HepG2 (cell line): Measurements from ENCODE around the gene C5. TPM values are rescaled to one million over a fixed set of nuclear protein-coding genes. Genes with fewer than 3 reads are reported as not detected.

Source experiments
- ATAC-seq: fragments of 200-7000 bp; cut with Tn5 transposase; 3 replicates; pipeline ENCODE4 v1.9.1; 2020; ENCODE audit warnings: mild to moderate bottlenecking, moderate library complexity
- BruUV-seq: library from RNA; stranded (reverse); fragments of 400-500 nt; replicated peaks from 2 replicates; lab custom pipeline; 2021; lab: Mats Ljungman, UMichigan
- CTCF ChIA-PET: fragments of 300-600 bp; formaldehyde crosslinking; extraction: SDS; loops from one replicate; lab custom pipeline; 2021; ENCODE audit warnings: low total read pairs, inconsistent platforms, low intra/inter-chr PET ratio; lab: Yijun Ruan, JAX
- POLR2A ChIA-PET: fragments of 350-600 bp; sonication (Branson Sonifier 250); formaldehyde crosslinking; loops from one replicate; lab custom pipeline; 2020; ENCODE audit warnings: antibody characterized with exemption, inconsistent platforms; lab: Yijun Ruan, JAX
- DNase-seq: peaks from one replicate; pipeline ENCODE4 v3.0.0-alpha.2; 2015; ENCODE audit warnings: low spot score
- FAIRE-seq: peaks from 3 replicates; lab custom pipeline; 2011; peaks lifted over from hg19 to GRCh38; lab: Jason Lieb, UNC
- H2AFZ ChIP-seq: one replicate; pipeline ENCODE4 v1.6.1; 2011; ENCODE audit warnings: low read length, inconsistent platforms
- H3K27ac ChIP-seq: fragments of 300-600 bp; 3 replicates; pipeline ENCODE4 v1.8.0; 2011; ENCODE audit warnings: mixed run types, mild to moderate bottlenecking, mixed read lengths, low read length, inconsistent platforms; ENCODE audit not compliant: insufficient read depth; ENCODE audit errors: extremely low read length
- H3K27me3 ChIP-seq, 2 experiments: fragments of 200-600 bp in 1 of 2; 2 replicates in 1 of 2; 3 replicates in 1 of 2; pipeline versions ENCODE4 v1.6.0 to v1.8.0; 2011; ENCODE audit warnings: low read length in 2 of 2, mild to moderate bottlenecking in 2 of 2, moderate library complexity in 2 of 2, inconsistent platforms in 1 of 2; ENCODE audit not compliant: insufficient read depth in 2 of 2, control insufficient read depth in 1 of 2
- H3K36me3 ChIP-seq, 2 experiments: fragments of 200-600 bp in 1 of 2; replicated peaks in 1 of 2; 2 replicates in 1 of 2; 3 replicates in 1 of 2; pipeline versions ENCODE4 v1.5.1 to v1.8.0; 2011; ENCODE audit warnings: low read length in 2 of 2, inconsistent platforms in 1 of 2; ENCODE audit not compliant: insufficient read depth in 2 of 2, control insufficient read depth in 1 of 2
- H3K4me1 ChIP-seq: 2 replicates; pipeline ENCODE4 v1.5.1; 2012; ENCODE audit warnings: low read length, inconsistent platforms; ENCODE audit not compliant: insufficient read depth
- H3K4me2 ChIP-seq: 2 replicates; pipeline ENCODE4 v1.6.0; 2011; ENCODE audit warnings: low read depth, low read length, inconsistent platforms
- H3K4me3 ChIP-seq, 3 experiments: fragments of 200-600 bp in 1 of 3; sonication (generic), shearing (Covaris generic) in 1 of 3; replicated peaks in 1 of 3; 2 replicates each; pipeline ENCODE4 v1.5.1; 2011 to 2016; ENCODE audit warnings: low read length in 3 of 3, inconsistent platforms in 2 of 3, low read depth in 2 of 3, mild to moderate bottlenecking in 2 of 3, control low read depth in 1 of 3, mixed read lengths in 1 of 3; ENCODE audit not compliant: insufficient read depth in 1 of 3
- H3K79me2 ChIP-seq: one replicate; pipeline ENCODE4 v1.6.1; 2011; ENCODE audit warnings: low read length, inconsistent platforms; ENCODE audit not compliant: insufficient read depth
- H3K9ac ChIP-seq: 2 replicates; pipeline ENCODE4 v1.6.0; 2011; ENCODE audit warnings: mild to moderate bottlenecking, low read depth, low read length, inconsistent platforms; ENCODE audit not compliant: insufficient read depth
- H3K9me3 ChIP-seq: 2 replicates; pipeline ENCODE4 v1.5.1; 2012; ENCODE audit warnings: mild to moderate bottlenecking, low read length
- H4K20me1 ChIP-seq: 2 replicates; pipeline ENCODE4 v1.6.0; 2011; ENCODE audit warnings: inconsistent platforms, mild to moderate bottlenecking, low read length, moderate library complexity; ENCODE audit not compliant: insufficient read depth
- ADNP ChIP-seq: sonication (generic); formaldehyde crosslinking; IDR thresholded peaks from 2 replicates; pipeline ENCODE4 v1.4.0; 2020; ENCODE audit warnings: missing genetic modification reagents
- GABPA ChIP-seq, 2 experiments: IDR thresholded peaks; 2 replicates each; pipeline ENCODE4 v1.6.1; 2011 to 2016; ENCODE audit warnings: low read depth in 2 of 2, low read length in 1 of 2, missing biosample characterization in 1 of 2, missing genetic modification characterization in 1 of 2
- HCFC1 ChIP-seq: fragments of 150-350 bp; IDR thresholded peaks from 2 replicates; pipeline ENCODE4 v1.6.1; 2014; ENCODE audit warnings: low read depth, low read length
- HES4 ChIP-seq: sonication (generic); formaldehyde crosslinking; IDR thresholded peaks from 2 replicates; pipeline ENCODE4 v1.9.0; 2021; ENCODE audit warnings: mild to moderate bottlenecking, missing genetic modification reagents, borderline replicate concordance
- MAZ ChIP-seq, 2 experiments: sonication (generic) in 1 of 2; formaldehyde crosslinking in 1 of 2; IDR thresholded peaks; 2 replicates each; pipeline versions ENCODE4 v1.5.0 to v1.6.1; 2012 to 2020; ENCODE audit warnings: low read depth in 2 of 2, mild to moderate bottlenecking in 2 of 2, borderline replicate concordance in 1 of 2, improper control_type of control experiment in 1 of 2, low read length in 1 of 2, missing genetic modification reagents in 1 of 2, moderate library complexity in 1 of 2
- NCOA1 ChIP-seq: sonication (generic); formaldehyde crosslinking; IDR thresholded peaks from 2 replicates; pipeline ENCODE4 v1.9.0; 2021; ENCODE audit warnings: missing genetic modification reagents
- PLRG1 ChIP-seq: fragments of 450-650 bp; conservative IDR thresholded peaks from 2 replicates; pipeline ENCODE4 v1.6.1; 2016
- POLR2A ChIP-seq, 2 experiments: IDR thresholded peaks; 2 replicates each; pipeline ENCODE4 v1.6.1; 2011; ENCODE audit warnings: low read depth in 2 of 2, low read length in 2 of 2, mild to moderate bottlenecking in 1 of 2, moderate library complexity in 1 of 2; ENCODE audit not compliant: insufficient read depth in 1 of 2
- RNF2 ChIP-seq: fragments of 450-650 bp; conservative IDR thresholded peaks from 2 replicates; pipeline ENCODE4 v1.6.1; 2016; ENCODE audit warnings: low read depth
- SIN3B ChIP-seq: fragments of 150-350 bp; IDR thresholded peaks from 2 replicates; pipeline ENCODE4 v1.6.1; 2014; ENCODE audit warnings: low read length
- SRSF4 ChIP-seq: fragments of 200-400 bp; formaldehyde crosslinking; IDR thresholded peaks from one replicate; pipeline ENCODE4 v1.6.1; 2018; ENCODE audit warnings: mild to moderate bottlenecking, low read depth, low read length, moderate library complexity; ENCODE audit not compliant: poor library complexity, severe bottlenecking
- ZNF207 ChIP-seq: fragments of 450-650 bp; IDR thresholded peaks from 2 replicates; pipeline ENCODE4 v1.6.1; 2016; ENCODE audit warnings: antibody characterized with exemption, borderline replicate concordance
- ZNF256 ChIP-seq: sonication (generic); formaldehyde crosslinking; conservative IDR thresholded peaks from 2 replicates; pipeline ENCODE4 v1.4.0; 2020; ENCODE audit warnings: missing genetic modification reagents
- ZNF484 ChIP-seq: sonication (generic); formaldehyde crosslinking; IDR thresholded peaks from 2 replicates; pipeline ENCODE4 v1.5.1; 2020; ENCODE audit warnings: mild to moderate bottlenecking, low read depth, missing genetic modification reagents, borderline replicate concordance
- ZNF576 ChIP-seq: sonication (generic); formaldehyde crosslinking; IDR thresholded peaks from 2 replicates; pipeline ENCODE4 v1.4.0; 2020; ENCODE audit warnings: mild to moderate bottlenecking, missing genetic modification reagents
- ZNF737 ChIP-seq: sonication (generic); formaldehyde crosslinking; IDR thresholded peaks from 2 replicates; pipeline ENCODE4 v1.5.0; 2020; ENCODE audit warnings: missing genetic modification reagents, mild to moderate bottlenecking, borderline replicate concordance
- ZNF816 ChIP-seq: sonication (generic); formaldehyde crosslinking; IDR thresholded peaks from 2 replicates; pipeline ENCODE4 v1.8.0; 2022; ENCODE audit warnings: missing genetic modification reagents, mild to moderate bottlenecking, borderline replicate concordance
- WGBS: methylation state at CpG from one replicate; pipeline ENCODE4 v1.1.6; 2017; ENCODE audit warnings: low lambda C conversion rate; 5-methylcytosine and 5-hydroxymethylcytosine counted together
- in situ Hi-C: cut with HindIII; loops from 2 replicates; pipeline ENCODE4 v1.10.0; 2017; ENCODE audit warnings: low pct_unique_long_range_greater_than_20kb; ENCODE audit not compliant: extremely low pct_ligation_motif_present
- intact Hi-C: fragments of 100-400 bp; cut with micrococcal nuclease; formaldehyde crosslinking; loops from one replicate; pipeline ENCODE4 v1.10.0; 2022; ENCODE audit not compliant: unreplicated experiment
- polyA plus RNA-seq, 8 experiments: library from polyadenylated mRNA; depleted of rRNA in 3 of 8; stranded (reverse) in 7 of 8; unstranded in 1 of 8; fragments of >200 nt; fragmentation: Illumina TruSeq in 4 of 8; extraction: Trizol in 4 of 8; gene quantifications; 2 replicates each; pipeline versions ENCODE4 v1.2.1 to v1.2.3, GENCODE V29; 2011 to 2016; ENCODE audit warnings: low read depth in 4 of 8, missing spikeins in 1 of 8, mixed read lengths in 1 of 8; ENCODE audit not compliant: insufficient read depth in 1 of 8
- total RNA-seq, 5 experiments: library from RNA; depleted of rRNA; stranded (reverse); fragments of >200 nt; fragmentation: Illumina TruSeq; extraction: Trizol; gene quantifications; 2 replicates each; pipeline ENCODE4 v1.2.3, GENCODE V29; 2016; ENCODE audit warnings: low read depth in 1 of 5
- TF ChIP-seq, protein P1 (sequence below): fragments of 450-650 bp; IDR thresholded peaks from 2 replicates; pipeline ENCODE4 v1.6.1; 2016
- TF ChIP-seq, protein P2 (sequence below): sonication (generic); formaldehyde crosslinking; conservative IDR thresholded peaks from 2 replicates; pipeline ENCODE4 v1.8.0; 2022; ENCODE audit warnings: missing genetic modification reagents

The C5 gene
- total and polyA plus RNA-seq, 2 of the 13 experiments (the other 11 are each of a cell fraction or from before 2014, with no cell fraction given): 57.6 to 192 TPM

GRCh38 chr9:120905315-120906164, 144.5 kb downstream of the C5 start:
- DNase-seq (no peak), FAIRE-seq (no peak), ATAC-seq (no peak)
- no TSS peak for BruUV-seq
- Histone ChIP-seq H3K27me3 (peaks cover 0 to 13% of the 10 kb centered on the region in 2 experiments; a peak in 2 of 5 replicates), H4K20me1 (no peaks in the 10 kb centered on the region), H3K4me3 (no peak overlapping the region), H3K9me3 (no peaks in the 10 kb centered on the region), H3K36me3 (no peaks in the 10 kb centered on the region), H3K79me2 (no peaks in the 10 kb centered on the region), H3K9ac (no peak overlapping the region), H3K4me1 (no peaks in the 10 kb centered on the region), H2AFZ (no peak overlapping the region), H3K27ac (no peak overlapping the region), H3K4me2 (no peak overlapping the region)
- ChIA-PET POLR2A (no interaction called here), CTCF (no interaction called here)
- in situ Hi-C loops (no loop called here), intact Hi-C loops (no loop called here)
- TF ChIP-seq ZNF207: no peak
- TF ChIP-seq SRSF4: no peak
- TF ChIP-seq RNF2: no peak
- TF ChIP-seq ZNF816 (CRISPR knock-in tag): no peak
- TF ChIP-seq, protein P1, sequence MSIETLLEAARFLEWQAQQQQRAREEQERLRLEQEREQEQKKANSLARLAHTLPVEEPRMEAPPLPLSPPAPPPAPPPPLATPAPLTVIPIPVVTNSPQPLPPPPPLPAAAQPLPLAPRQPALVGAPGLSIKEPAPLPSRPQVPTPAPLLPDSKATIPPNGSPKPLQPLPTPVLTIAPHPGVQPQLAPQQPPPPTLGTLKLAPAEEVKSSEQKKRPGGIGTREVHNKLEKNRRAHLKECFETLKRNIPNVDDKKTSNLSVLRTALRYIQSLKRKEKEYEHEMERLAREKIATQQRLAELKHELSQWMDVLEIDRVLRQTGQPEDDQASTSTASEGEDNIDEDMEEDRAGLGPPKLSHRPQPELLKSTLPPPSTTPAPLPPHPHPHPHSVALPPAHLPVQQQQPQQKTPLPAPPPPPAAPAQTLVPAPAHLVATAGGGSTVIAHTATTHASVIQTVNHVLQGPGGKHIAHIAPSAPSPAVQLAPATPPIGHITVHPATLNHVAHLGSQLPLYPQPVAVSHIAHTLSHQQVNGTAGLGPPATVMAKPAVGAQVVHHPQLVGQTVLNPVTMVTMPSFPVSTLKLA: no peak
- no peak for TF ChIP-seq SIN3B
- no peak for TF ChIP-seq NCOA1 (CRISPR knock-in tag)
- no peak for TF ChIP-seq ZNF737 (CRISPR knock-in tag)
- no peak for TF ChIP-seq HCFC1
- TF ChIP-seq GABPA (IDR thresholded peaks at IDR 0.05; ENCODE audit: low read depth, low read length): no peak
- no peak for TF ChIP-seq GABPA (CRISPR knock-in tag; IDR thresholded peaks at IDR 0.05; ENCODE audit: low read depth)
- no peak for TF ChIP-seq HES4 (CRISPR knock-in tag)
- no peak for TF ChIP-seq POLR2A (IDR thresholded peaks at IDR 0.05; ENCODE audit: insufficient read depth in 1 of 2, low read depth in 2 of 2, low read length in 2 of 2)
- TF ChIP-seq MAZ (IDR thresholded peaks at IDR 0.05; ENCODE audit: borderline replicate concordance, low read depth, low read length): no peak
- TF ChIP-seq MAZ (CRISPR knock-in tag; IDR thresholded peaks at IDR 0.05; ENCODE audit: low read depth): no peak
- no peak for TF ChIP-seq PLRG1
- TF ChIP-seq ZNF576 (CRISPR knock-in tag): no peak
- no peak for TF ChIP-seq ADNP
- TF ChIP-seq, protein P2, sequence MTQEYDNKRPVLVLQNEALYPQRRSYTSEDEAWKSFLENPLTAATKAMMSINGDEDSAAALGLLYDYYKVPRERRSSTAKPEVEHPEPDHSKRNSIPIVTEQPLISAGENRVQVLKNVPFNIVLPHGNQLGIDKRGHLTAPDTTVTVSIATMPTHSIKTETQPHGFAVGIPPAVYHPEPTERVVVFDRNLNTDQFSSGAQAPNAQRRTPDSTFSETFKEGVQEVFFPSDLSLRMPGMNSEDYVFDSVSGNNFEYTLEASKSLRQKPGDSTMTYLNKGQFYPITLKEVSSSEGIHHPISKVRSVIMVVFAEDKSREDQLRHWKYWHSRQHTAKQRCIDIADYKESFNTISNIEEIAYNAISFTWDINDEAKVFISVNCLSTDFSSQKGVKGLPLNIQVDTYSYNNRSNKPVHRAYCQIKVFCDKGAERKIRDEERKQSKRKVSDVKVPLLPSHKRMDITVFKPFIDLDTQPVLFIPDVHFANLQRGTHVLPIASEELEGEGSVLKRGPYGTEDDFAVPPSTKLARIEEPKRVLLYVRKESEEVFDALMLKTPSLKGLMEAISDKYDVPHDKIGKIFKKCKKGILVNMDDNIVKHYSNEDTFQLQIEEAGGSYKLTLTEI (CRISPR knock-in tag): no peak
- no peak for TF ChIP-seq ZNF256
- TF ChIP-seq ZNF484 (CRISPR knock-in tag): no peak
- WGBS: 78% methylated on average over 7 of the region's 11 CpGs
